T-cell (primary cell): ENCODE data around the gene AP1S3. TPM values are rescaled to one million over a fixed set of nuclear protein-coding genes. Genes with fewer than 3 reads are reported as not detected.
"Not testable (repeated sequence)": the region's sequence is repeated elsewhere in the genome, so short reads cannot be mapped to it uniquely, and the experiment has no call there.

Experiments used
- ATAC-seq, 4 experiments: fragments of 200-7000 bp in 3 of 4; fragments of 150-1000 bp in 1 of 4; cut with Tn5 transposase; replicated peaks in 1 of 4; 1 replicate in 3 of 4; 2 replicates in 1 of 4; pipeline ENCODE4 v1.10.0; 2021; ENCODE audit warnings: moderate library complexity in 3 of 4, mild to moderate bottlenecking in 2 of 4, moderate number of reproducible peaks in 1 of 4
- CTCF ChIA-PET, 2 donors: fragments of 300-600 bp; sonication (Branson Sonifier 250); formaldehyde crosslinking; loops; one replicate each; lab custom pipeline; 2022; ENCODE audit warnings: antibody characterized with exemption in 2 of 2; lab: Charles Lee
- POLR2A ChIA-PET, 2 donors: fragments of 300-600 bp; sonication (Branson Sonifier 250); formaldehyde crosslinking; loops; one replicate each; lab custom pipeline; 2022; ENCODE audit warnings: antibody characterized with exemption in 2 of 2; lab: Charles Lee
- DNase-seq, 35 experiments: peaks; one replicate each; pipeline versions ENCODE4 v3.0.0 to v3.0.0-alpha.2; 2013 to 2023
- H3K27ac ChIP-seq: one replicate; pipeline ENCODE4 v1.5.1; 2013; ENCODE audit warnings: low read length
- H3K27me3 ChIP-seq, 2 experiments: replicated peaks in 1 of 2; 1 replicate in 1 of 2; 2 replicates in 1 of 2; pipeline versions ENCODE4 v1.6.1 to v1.7.0; 2013; ENCODE audit warnings: low read length in 1 of 2, mixed read lengths in 1 of 2; ENCODE audit not compliant: control insufficient read depth in 2 of 2, insufficient read depth in 2 of 2; ENCODE audit errors: extremely low read depth in 1 of 2
- H3K36me3 ChIP-seq, 2 donors: 1 replicate in 1 of 2; 2 replicates in 1 of 2; pipeline versions ENCODE4 v1.6.1 to v1.7.0; 2013; ENCODE audit warnings: low read length in 1 of 2; ENCODE audit not compliant: control insufficient read depth in 2 of 2, insufficient read depth in 1 of 2; ENCODE audit errors: extremely low read depth in 1 of 2
- H3K4me1 ChIP-seq, 2 experiments: 1 replicate in 1 of 2; 2 replicates in 1 of 2; pipeline versions ENCODE4 v1.6.1 to v1.7.0; 2013; ENCODE audit warnings: low read length in 2 of 2, mixed read lengths in 1 of 2; ENCODE audit not compliant: insufficient read depth in 2 of 2, control insufficient read depth in 1 of 2; ENCODE audit errors: extremely low read depth in 1 of 2
- H3K4me3 ChIP-seq, 2 donors: 1 replicate in 1 of 2; 2 replicates in 1 of 2; pipeline versions ENCODE4 v1.5.1 to v1.7.0; 2013; ENCODE audit warnings: mild to moderate bottlenecking in 2 of 2, low read length in 1 of 2, moderate library complexity in 1 of 2; ENCODE audit not compliant: control insufficient read depth in 1 of 2; ENCODE audit errors: extremely low read depth in 1 of 2
- H3K9me3 ChIP-seq: 2 replicates; pipeline ENCODE4 v1.7.0; 2013
- H3K27ac Mint-ChIP-seq, 2 donors: one replicate each; pipeline ENCODE4 v1.8.0; 2020 to 2021; ENCODE audit warnings: mild to moderate bottlenecking in 2 of 2, mixed read lengths in 2 of 2
- H3K27me3 Mint-ChIP-seq, 2 donors: one replicate each; pipeline ENCODE4 v1.8.0; 2021 to 2022; ENCODE audit warnings: mixed read lengths in 2 of 2
- H3K36me3 Mint-ChIP-seq: one replicate; pipeline ENCODE4 v1.8.0; 2021; ENCODE audit warnings: mixed read lengths
- H3K4me1 Mint-ChIP-seq, 3 donors: one replicate each; pipeline ENCODE4 v1.8.0; 2020 to 2022; ENCODE audit warnings: mixed read lengths in 3 of 3, mild to moderate bottlenecking in 1 of 3
- H3K4me3 Mint-ChIP-seq, 3 donors: one replicate each; pipeline ENCODE4 v1.8.0; 2020 to 2022; ENCODE audit warnings: mild to moderate bottlenecking in 3 of 3, mixed read lengths in 3 of 3, moderate library complexity in 3 of 3
- H3K9me3 Mint-ChIP-seq, 3 donors: one replicate each; pipeline ENCODE4 v1.8.0; 2020 to 2022; ENCODE audit warnings: mixed read lengths in 3 of 3
- WGBS: methylation state at CpG from one replicate; pipeline ENCODE4 v1.1.5; 2013; ENCODE audit warnings: missing lambda C conversion rate; ENCODE audit not compliant: insufficient coverage; 5-methylcytosine and 5-hydroxymethylcytosine counted together
- total RNA-seq, 35 experiments: library from RNA in 6 of 35; stranded (reverse) in 6 of 35; fragments of 120-200 nt in 1 of 35; gene quantifications; one replicate each; pipeline versions ENCODE4 v1.2.1 to v1.2.4 and lab custom pipeline; 2013 to 2026

AP1S3 gene
- total RNA-seq, 5 donors from 2014 or later (not counting 1 experiment from before 2014, with no cell fraction given), result 1.4 to 2.9 (median 1.8) TPM

GRCh38 chr2:223815186-223815883 lies 22.0 kb downstream of the AP1S3 start:
- Histone ChIP-seq H3K27me3 (no peaks in the 10 kb centered on the region), H3K27ac (no peak overlapping the region), H3K4me1 (no peaks in the 10 kb centered on the region), H3K9me3 (no peaks in the 10 kb centered on the region), H3K36me3 (no peaks in the 10 kb centered on the region), H3K4me3 (no peak overlapping the region)
- Mint-ChIP-seq H3K9me3 (no peaks in the 10 kb centered on the region), H3K27ac (no peak overlapping the region), H3K27me3 (no peaks in the 10 kb centered on the region), H3K4me1 (no peaks in the 10 kb centered on the region), H3K4me3 (no peak overlapping the region), H3K36me3 (no peaks in the 10 kb centered on the region)
- POLR2A ChIA-PET, result no interaction called here
- WGBS, result no CpG with 5 or more reads among the region's 3 CpGs
- ATAC-seq, result no peak
- CTCF ChIA-PET, result no interaction called here
- DNase-seq, result no peak

GRCh38 chr2:223814764-223815163 lies 22.6 kb downstream of the AP1S3 start:
- H3K4me1 Mint-ChIP-seq, H3K4me1 ChIP-seq, H3K36me3 Mint-ChIP-seq, H3K4me3 Mint-ChIP-seq, CTCF ChIA-PET, H3K27me3 ChIP-seq, H3K27ac ChIP-seq, H3K4me3 ChIP-seq, H3K9me3 Mint-ChIP-seq, H3K36me3 ChIP-seq, H3K9me3 ChIP-seq, ATAC-seq, H3K27me3 Mint-ChIP-seq, POLR2A ChIA-PET, H3K27ac Mint-ChIP-seq, DNase-seq: not testable (repeated sequence)
- WGBS, result no CpG with 5 or more reads among the region's 3 CpGs

GRCh38 chr2:223813329-223813728 lies 24.1 kb downstream of the AP1S3 start:
- Histone ChIP-seq H3K4me3 (no peak overlapping the region), H3K27me3 (no peaks in the 10 kb centered on the region), H3K4me1 (no peaks in the 10 kb centered on the region), H3K9me3 (no peaks in the 10 kb centered on the region), H3K27ac (no peak overlapping the region), H3K36me3 (no peaks in the 10 kb centered on the region)
- no peaks in the 10 kb centered on the region for H3K4me1 Mint-ChIP-seq
- POLR2A ChIA-PET, result no interaction called here
- H3K27me3 Mint-ChIP-seq, result no peaks in the 10 kb centered on the region
- no peak overlapping the region for H3K27ac Mint-ChIP-seq
- H3K36me3 Mint-ChIP-seq, result no peaks in the 10 kb centered on the region
- no peaks in the 10 kb centered on the region for H3K9me3 Mint-ChIP-seq
- CTCF ChIA-PET, result no interaction called here
- ATAC-seq (no peak), DNase-seq (no peak)
- no peak overlapping the region for H3K4me3 Mint-ChIP-seq
- WGBS, result no CpG with 5 or more reads among the region's 2 CpGs

GRCh38 chr2:223811757-223812156 lies 25.6 kb downstream of the AP1S3 start:
- no peaks in the 10 kb centered on the region for H3K36me3 Mint-ChIP-seq
- no peak for ATAC-seq
- WGBS, result no CpG with 5 or more reads among the region's 2 CpGs
- no peak overlapping the region for H3K27ac ChIP-seq
- CTCF ChIA-PET, result no interaction called here
- no peaks in the 10 kb centered on the region for H3K9me3 Mint-ChIP-seq
- DNase-seq, result no peak
- no peaks in the 10 kb centered on the region for H3K36me3 ChIP-seq
- no peaks in the 10 kb centered on the region for H3K4me1 ChIP-seq
- H3K27me3 ChIP-seq, result no peaks in the 10 kb centered on the region
- H3K27me3 Mint-ChIP-seq, result no peaks in the 10 kb centered on the region
- no peaks in the 10 kb centered on the region for H3K9me3 ChIP-seq
- H3K27ac Mint-ChIP-seq, result no peak overlapping the region
- no peak overlapping the region for H3K4me3 ChIP-seq
- no peaks in the 10 kb centered on the region for H3K4me1 Mint-ChIP-seq
- POLR2A ChIA-PET, result no interaction called here
- H3K4me3 Mint-ChIP-seq, result no peak overlapping the region

GRCh38 chr2:223805008-223805407 lies 32.4 kb downstream of the AP1S3 start:
- DNase-seq (no peak), ATAC-seq (no peak)
- Histone ChIP-seq H3K9me3 (no peaks in the 10 kb centered on the region), H3K27me3 (no peaks in the 10 kb centered on the region), H3K27ac (no peak overlapping the region), H3K4me1 (no peaks in the 10 kb centered on the region), H3K36me3 (no peaks in the 10 kb centered on the region), H3K4me3 (no peak overlapping the region)
- H3K4me1 Mint-ChIP-seq, result peaks cover 0 to 2% (median 1%) of the 10 kb centered on the region in 3 donors
- WGBS, result 94% methylated on average over 3 of the region's 8 CpGs
- no peaks in the 10 kb centered on the region for H3K36me3 Mint-ChIP-seq
- no peak overlapping the region for H3K27ac Mint-ChIP-seq
- H3K27me3 Mint-ChIP-seq, result no peaks in the 10 kb centered on the region
- CTCF ChIA-PET, result no interaction called here
- H3K4me3 Mint-ChIP-seq, result no peak overlapping the region
- no peaks in the 10 kb centered on the region for H3K9me3 Mint-ChIP-seq
- POLR2A ChIA-PET, result no interaction called here

GRCh38 chr2:223801736-223802135 lies 35.6 kb downstream of the AP1S3 start:
- Histone ChIP-seq H3K27ac (no peak overlapping the region), H3K36me3 (no peaks in the 10 kb centered on the region), H3K27me3 (no peaks in the 10 kb centered on the region), H3K4me1 (no peaks in the 10 kb centered on the region), H3K4me3 (no peak overlapping the region), H3K9me3 (no peaks in the 10 kb centered on the region)
- no peak overlapping the region for H3K4me3 Mint-ChIP-seq
- no peak overlapping the region for H3K27ac Mint-ChIP-seq
- POLR2A ChIA-PET, result no interaction called here
- no peaks in the 10 kb centered on the region for H3K27me3 Mint-ChIP-seq
- no peaks in the 10 kb centered on the region for H3K36me3 Mint-ChIP-seq
- CTCF ChIA-PET, result no interaction called here
- WGBS, result 88% methylated on average over 1 of the region's 5 CpGs
- H3K4me1 Mint-ChIP-seq, result peaks cover 0 to 2% (median 1%) of the 10 kb centered on the region in 3 donors
- no peaks in the 10 kb centered on the region for H3K9me3 Mint-ChIP-seq
- ATAC-seq (no peak), DNase-seq (no peak)
